C1 segment of cervical spinal cord (tissue), 14 donors: ENCODE measurements around the gene MYO16.
"Not testable (repeated sequence)": the region's sequence is repeated elsewhere in the genome, so short reads cannot be mapped to it uniquely, and the experiment has no call there.

ENCODE experiments used
- DNase-seq, 14 donors: peaks; one replicate each; lab custom pipeline; 2025; lab: John Stamatoyannopoulos, UW

MYO16 gene

GRCh38 chr13:108742701-108743451, 113.5 kb downstream of the MYO16 start:
- no peak for DNase-seq

GRCh38 chr13:108743522-108743921, 114.1 kb downstream of the MYO16 start:
- no peak for DNase-seq

GRCh38 chr13:108747843-108748242, 118.4 kb downstream of the MYO16 start:
- no peak for DNase-seq

GRCh38 chr13:108752276-108752675, 122.9 kb downstream of the MYO16 start:
- DNase-seq, result no peak

GRCh38 chr13:108755083-108755482, 125.7 kb downstream of the MYO16 start:
- peak in 2 of 14 donors; percentile 0 to 1 for DNase-seq

GRCh38 chr13:108760129-108760528, 130.7 kb downstream of the MYO16 start:
- DNase-seq, result no peak

GRCh38 chr13:108760541-108760940, 131.1 kb downstream of the MYO16 start:
- no peak for DNase-seq

- DNase-seq, result no peak
These were observed 138.6 kb downstream of the MYO16 start for GRCh38 chr13:108768035-108768434.

GRCh38 chr13:108769213-108770070, 140.0 kb downstream of the MYO16 start:
- DNase-seq, result no peak

- DNase-seq, result no peak
These were observed 146.2 kb downstream of the MYO16 start for GRCh38 chr13:108775597-108775996.

GRCh38 chr13:108776650-108777049, 147.2 kb downstream of the MYO16 start:
- DNase-seq, result no peak

- no peak for DNase-seq
These were observed 148.3 kb downstream of the MYO16 start for GRCh38 chr13:108777421-108778420.

- DNase-seq, result no peak
These were observed 149.9 kb downstream of the MYO16 start for GRCh38 chr13:108779308-108779707.

- DNase-seq, result no peak
These were observed 151.3 kb downstream of the MYO16 start for GRCh38 chr13:108780706-108781105.

- no peak for DNase-seq
These were observed 151.9 kb downstream of the MYO16 start for GRCh38 chr13:108781312-108781711.

- DNase-seq, result not testable (repeated sequence)
These were observed 153.1 kb downstream of the MYO16 start for GRCh38 chr13:108782480-108782879.

- DNase-seq, result no peak
These were observed 156.4 kb downstream of the MYO16 start for GRCh38 chr13:108785844-108786243.

GRCh38 chr13:108786456-108787200, 157.2 kb downstream of the MYO16 start:
- DNase-seq, result no peak

- DNase-seq, result peak in 1 of 14 donors; percentile 5
These were observed 158.4 kb downstream of the MYO16 start for GRCh38 chr13:108787700-108788414.

- no peak for DNase-seq
These were observed 160.1 kb downstream of the MYO16 start for GRCh38 chr13:108789476-108789875.
